ENCODE data around the gene DMP1. TPM values are rescaled to one million over a fixed set of nuclear protein-coding genes. Genes with fewer than 3 reads are reported as not detected.

Gene DMP1
- not detected in 2 replicates for total RNA-seq (2014; rRNA removed; shearing (Covaris generic))

GRCh38 chr4:87649980-87650379 lies at the start of gene DMP1:
DMP1 (plus strand) TSS chr4:87650280; CDS start chr4:87656493, 6,213 bp downstream.
- DNase-seq (ENCODE audit: low read depth) = no peak

- no peak for DNase-seq (ENCODE audit: low read depth)
These were observed 48.7 kb upstream of the DMP1 start for GRCh38 chr4:87601361-87601760.

- no peak for DNase-seq (ENCODE audit: low read depth)
These were observed 41.9 kb upstream of the DMP1 start, which contains the start of gene DSPP for GRCh38 chr4:87608229-87608628. DSPP (plus strand) TSS chr4:87608529; CDS start chr4:87610909, 2,380 bp downstream.

- no peak for DNase-seq (ENCODE audit: low read depth)
These were observed 35.7 kb upstream of the DMP1 start for GRCh38 chr4:87614292-87614890.

GRCh38 chr4:87616268-87616667 lies 33.8 kb upstream of the DMP1 start:
- DNase-seq (ENCODE audit: low read depth) = no peak

- DNase-seq (ENCODE audit: low read depth) = no peak
These were observed 30.0 kb upstream of the DMP1 start for GRCh38 chr4:87620086-87620485.

- no peak for DNase-seq (ENCODE audit: low read depth)
These were observed 29.6 kb upstream of the DMP1 start for GRCh38 chr4:87620491-87620890.

GRCh38 chr4:87622303-87622702 lies 27.8 kb upstream of the DMP1 start:
- no peak for DNase-seq (ENCODE audit: low read depth)

- no peak for DNase-seq (ENCODE audit: low read depth)
These were observed 25.4 kb upstream of the DMP1 start for GRCh38 chr4:87624698-87625097.

- DNase-seq (ENCODE audit: low read depth) = no peak
These were observed 18.4 kb upstream of the DMP1 start for GRCh38 chr4:87631668-87632067.

- peak; percentile 16 for DNase-seq (ENCODE audit: low read depth)
These were observed 17.6 kb upstream of the DMP1 start for GRCh38 chr4:87632469-87632868.

- DNase-seq (ENCODE audit: low read depth) = peak; percentile 9
These were observed 16.8 kb upstream of the DMP1 start for GRCh38 chr4:87633243-87633642.

GRCh38 chr4:87644286-87644685 lies 5.8 kb upstream of the DMP1 start:
- DNase-seq (ENCODE audit: low read depth) = no peak

GRCh38 chr4:87650938-87651337 lies 858 bp downstream of the DMP1 start:
- DNase-seq (ENCODE audit: low read depth) = no peak

GRCh38 chr4:87651941-87652340 lies 1.9 kb downstream of the DMP1 start:
- no peak for DNase-seq (ENCODE audit: low read depth)

- no peak for DNase-seq (ENCODE audit: low read depth)
These were observed 4.5 kb downstream of the DMP1 start for GRCh38 chr4:87654487-87655044.

- peak; percentile 84 for DNase-seq (ENCODE audit: low read depth)
These were observed 7.4 kb downstream of the DMP1 start for GRCh38 chr4:87657525-87657924.

- DNase-seq (ENCODE audit: low read depth) = peak; percentile 75
These were observed 9.3 kb downstream of the DMP1 start for GRCh38 chr4:87659247-87659931.

- DNase-seq (ENCODE audit: low read depth) = no peak
These were observed 12.8 kb downstream of the DMP1 start for GRCh38 chr4:87662871-87663270.

GRCh38 chr4:87669373-87669772 lies 19.3 kb downstream of the DMP1 start:
- DNase-seq (ENCODE audit: low read depth) = no peak

GRCh38 chr4:87677731-87678130 lies 27.7 kb downstream of the DMP1 start:
- DNase-seq (ENCODE audit: low read depth) = no peak

GRCh38 chr4:87679449-87680169 lies 29.5 kb downstream of the DMP1 start:
- peak; percentile 47 for DNase-seq (ENCODE audit: low read depth)

GRCh38 chr4:87680271-87680670 lies 30.2 kb downstream of the DMP1 start:
- DNase-seq (ENCODE audit: low read depth) = no peak

Data from M059J (cell line).